IMR-90 (cell line): ENCODE data around the gene RPS15. TPM values are rescaled to one million over a fixed set of nuclear protein-coding genes. Genes with fewer than 3 reads are reported as not detected.
"Not testable (repeated sequence)": the region's sequence is repeated elsewhere in the genome, so short reads cannot be mapped to it uniquely, and the experiment has no call there.

ENCODE experiments used
- ATAC-seq: fragments of 200-7000 bp; cut with Tn5 transposase; 2 replicates; pipeline ENCODE4 v1.9.1; 2020; ENCODE audit warnings: low read depth, mild to moderate bottlenecking, moderate library complexity
- BruUV-seq: library from RNA; stranded (reverse); fragments of 400-500 nt; replicated peaks from 2 replicates; lab custom pipeline; 2021; lab: Mats Ljungman, UMichigan
- CTCF ChIA-PET: fragments of 300-600 bp; formaldehyde crosslinking; extraction: SDS; loops from one replicate; lab custom pipeline; 2021; ENCODE audit warnings: antibody characterized with exemption; lab: Yijun Ruan, JAX
- POLR2A ChIA-PET: fragments of 300-600 bp; sonication (Branson Sonifier 250); formaldehyde crosslinking; loops from one replicate; lab custom pipeline; 2022; ENCODE audit warnings: antibody characterized with exemption; ENCODE audit not compliant: unreplicated experiment; lab: Charles Lee
- DNase-seq: peaks from one replicate; pipeline ENCODE4 v3.0.0; 2013
- H2AFZ ChIP-seq: replicated peaks from 2 replicates; pipeline ENCODE3; 2013; ENCODE audit warnings: low read length, mild to moderate bottlenecking; ENCODE audit not compliant: poor library complexity
- H2AK5ac ChIP-seq: 2 replicates; pipeline ENCODE4 v1.6.1; 2013; ENCODE audit warnings: low read depth, low read length, inconsistent platforms
- H2AK9ac ChIP-seq: replicated peaks from 2 replicates; pipeline ENCODE3; 2013; ENCODE audit warnings: mild to moderate bottlenecking, low read depth, low read length, moderate library complexity; ENCODE audit not compliant: poor library complexity
- H2BK120ac ChIP-seq: 2 replicates; pipeline ENCODE4 v1.6.1; 2013; ENCODE audit warnings: low read depth, low read length, inconsistent platforms
- H2BK15ac ChIP-seq: 3 replicates; pipeline ENCODE4 v1.6.1; 2013; ENCODE audit warnings: low read depth, low read length, inconsistent platforms
- H2BK20ac ChIP-seq: 2 replicates; pipeline ENCODE4 v1.6.1; 2013; ENCODE audit warnings: low read depth, mild to moderate bottlenecking, inconsistent platforms, low read length, moderate library complexity
- H2BK5ac ChIP-seq: 2 replicates; pipeline ENCODE4 v1.6.1; 2013; ENCODE audit warnings: mild to moderate bottlenecking, low read depth, low read length, inconsistent platforms; ENCODE audit not compliant: poor library complexity, severe bottlenecking
- H3K14ac ChIP-seq: replicated peaks from 2 replicates; pipeline ENCODE4 v1.6.1; 2013; ENCODE audit warnings: low read depth, low read length, inconsistent platforms
- H3K18ac ChIP-seq: 2 replicates; pipeline ENCODE4 v1.6.1; 2013; ENCODE audit warnings: low read depth, low read length, control low read depth
- H3K23ac ChIP-seq: 2 replicates; pipeline ENCODE4 v1.6.1; 2013; ENCODE audit warnings: low read depth, low read length, inconsistent platforms
- H3K27ac ChIP-seq: 2 replicates; pipeline ENCODE4 v1.5.1; 2013; ENCODE audit warnings: mild to moderate bottlenecking, control low read depth, low read length; ENCODE audit not compliant: insufficient read depth
- H3K27me3 ChIP-seq: 2 replicates; pipeline ENCODE4 v1.6.1; 2013; ENCODE audit warnings: low read length; ENCODE audit not compliant: control insufficient read depth, insufficient read depth
- H3K36me3 ChIP-seq: 2 replicates; pipeline ENCODE4 v1.6.1; 2013; ENCODE audit warnings: low read length, mixed read lengths; ENCODE audit not compliant: control insufficient read depth, insufficient read depth
- H3K4ac ChIP-seq: 2 replicates; pipeline ENCODE4 v1.6.1; 2013; ENCODE audit warnings: low read depth, low read length, inconsistent platforms
- H3K4me1 ChIP-seq: 2 replicates; pipeline ENCODE4 v1.6.1; 2013; ENCODE audit warnings: low read length, mixed read lengths; ENCODE audit not compliant: control insufficient read depth, insufficient read depth
- H3K4me2 ChIP-seq: 2 replicates; pipeline ENCODE4 v1.6.1; 2013; ENCODE audit warnings: low read depth, mild to moderate bottlenecking, control low read depth, low read length, moderate library complexity
- H3K4me3 ChIP-seq: 2 replicates; pipeline ENCODE4 v1.5.1; 2013; ENCODE audit warnings: low read depth, mild to moderate bottlenecking, control low read depth, low read length, moderate library complexity; ENCODE audit not compliant: insufficient read depth
- H3K56ac ChIP-seq: 2 replicates; pipeline ENCODE4 v1.6.1; 2013; ENCODE audit warnings: low read length, inconsistent platforms; ENCODE audit not compliant: insufficient read depth; ENCODE audit errors: extremely low read depth
- H3K79me1 ChIP-seq, 2 experiments: 2 replicates each; pipeline ENCODE4 v1.6.1; 2013; ENCODE audit warnings: low read length in 2 of 2, inconsistent platforms in 1 of 2, low read depth in 1 of 2
- H3K9ac ChIP-seq: 2 replicates; pipeline ENCODE4 v1.6.1; 2013; ENCODE audit warnings: low read depth, low read length, control low read depth
- H3K9me1 ChIP-seq: 2 replicates; pipeline ENCODE4 v1.6.1; 2013; ENCODE audit warnings: low read length, inconsistent platforms; ENCODE audit not compliant: insufficient read depth
- H3K9me3 ChIP-seq: 2 replicates; pipeline ENCODE4 v1.6.1; 2013; ENCODE audit warnings: low read length; ENCODE audit not compliant: control insufficient read depth, insufficient read depth
- H4K20me1 ChIP-seq: 2 replicates; pipeline ENCODE4 v1.6.1; 2013; ENCODE audit warnings: low read length, inconsistent platforms; ENCODE audit not compliant: insufficient read depth
- H4K5ac ChIP-seq: 2 replicates; pipeline ENCODE4 v1.6.1; 2013; ENCODE audit warnings: mild to moderate bottlenecking, low read depth, low read length, control low read depth
- H4K8ac ChIP-seq, 2 experiments: 2 replicates each; pipeline ENCODE4 v1.6.1; 2013; ENCODE audit warnings: low read depth in 2 of 2, low read length in 2 of 2, control low read depth in 1 of 2, inconsistent platforms in 1 of 2
- H4K91ac ChIP-seq: 2 replicates; pipeline ENCODE4 v1.6.1; 2013; ENCODE audit warnings: low read depth, low read length, inconsistent platforms; ENCODE audit not compliant: insufficient read depth
- WGBS, 2 experiments: methylation state at CpG; one replicate each; pipeline versions ENCODE4 v1.1.5 to v1.1.7; 2013; ENCODE audit warnings: missing lambda C conversion rate in 2 of 2; ENCODE audit not compliant: insufficient read length in 1 of 2; ENCODE audit errors: extremely low coverage in 2 of 2; 5-methylcytosine and 5-hydroxymethylcytosine counted together
- dilution Hi-C: fragments of 300-500 bp; cut with HindIII; formaldehyde crosslinking; loops from one replicate; pipeline ENCODE4 v1.14.3; 2018; ENCODE audit warnings: low sequenced_read_pairs; ENCODE audit not compliant: unreplicated experiment
- in situ Hi-C: fragments of 300-500 bp; cut with MboI; formaldehyde crosslinking; loops from 3 replicates; pipeline ENCODE4 v1.14.3; 2019; ENCODE audit warnings: low sequenced_read_pairs, inconsistent platforms, mixed read lengths
- intact Hi-C: fragments of 100-400 bp; cut with micrococcal nuclease; formaldehyde crosslinking; loops from 2 replicates; pipeline ENCODE4 v1.10.0; 2022
- polyA plus RNA-seq, 3 experiments: library from polyadenylated mRNA; depleted of rRNA; stranded (reverse); fragments of >200 nt; gene quantifications; 2 replicates each; pipeline ENCODE4 v1.2.3, GENCODE V29; 2012; ENCODE audit warnings: low replicate concordance in 1 of 3
- total RNA-seq: library from RNA; depleted of rRNA; stranded (reverse); fragments of >200 nt; gene quantifications from 2 replicates; pipeline ENCODE4 v1.2.3, GENCODE V29; 2012

RPS15 gene
- total and polyA plus RNA-seq, 2 of the 4 experiments (the other 2 are of a cell fraction) = 1,179 to 1,855 TPM

DNA sequence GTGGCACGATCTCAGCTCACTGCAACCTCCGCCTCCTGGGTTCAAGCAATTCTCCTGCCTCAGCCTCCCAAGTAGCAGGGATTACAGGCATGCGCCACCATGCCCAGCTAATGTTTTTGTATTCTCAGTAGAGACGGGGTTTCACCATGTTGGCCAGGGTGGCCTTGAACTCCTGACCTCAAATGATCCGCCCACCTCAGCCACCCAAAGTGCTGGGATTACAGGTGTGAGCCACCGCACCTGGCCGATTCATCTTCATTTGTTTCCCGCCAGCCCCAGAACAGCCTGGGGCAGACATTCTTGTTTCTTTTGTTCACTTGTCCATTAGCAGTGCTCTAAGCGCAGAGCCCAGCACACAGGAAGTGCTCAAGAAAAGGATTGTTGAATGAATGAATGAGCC, 38.9 kb downstream of the RPS15 start:
- H3K9me3 ChIP-seq, H2BK15ac ChIP-seq, POLR2A ChIA-PET: not testable (repeated sequence)

More for the DNA sequence above, 38.9 kb downstream of the RPS15 start:
- H3K27me3 ChIP-seq, H3K56ac ChIP-seq, H4K8ac ChIP-seq, H3K9ac ChIP-seq, H3K9me1 ChIP-seq, H3K4me2 ChIP-seq, H2BK120ac ChIP-seq, ATAC-seq, H2BK5ac ChIP-seq, DNase-seq, H3K4me3 ChIP-seq, H2AK5ac ChIP-seq, intact Hi-C loops, H4K91ac ChIP-seq, H3K36me3 ChIP-seq, H2BK20ac ChIP-seq, BruUV-seq, H4K5ac ChIP-seq, H3K4ac ChIP-seq, in situ Hi-C loops, dilution Hi-C loops, H3K27ac ChIP-seq, H2AFZ ChIP-seq, H3K18ac ChIP-seq, H2AK9ac ChIP-seq, H3K23ac ChIP-seq, H3K14ac ChIP-seq, H3K4me1 ChIP-seq: not testable (repeated sequence)
- peaks cover 10 to 48% of the 10 kb centered on the region in 2 experiments for H3K79me1 ChIP-seq
- H4K20me1 ChIP-seq = peaks cover 45% of the 10 kb centered on the region
- 92% methylated on average over 2 of the region's 9 CpGs; no CpG with 5 or more reads in 1 of the 2 experiments for WGBS, 2 experiments
- CTCF ChIA-PET = interaction anchor here (0.5 kb wide), 1 partner anchor 11 kb away, joined by 3 read pairs; no protein-coding TSS in a partner anchor
